Panc1 (cell line): Measurements from ENCODE around the gene SP110. TPM values are rescaled to one million over a fixed set of nuclear protein-coding genes. Genes with fewer than 3 reads are reported as not detected.

Source experiments
- ATAC-seq: fragments of 200-7000 bp; cut with Tn5 transposase; 2 replicates; pipeline ENCODE4 v1.9.1; 2020; ENCODE audit warnings: mild to moderate bottlenecking, moderate library complexity
- BruUV-seq: library from RNA; stranded (reverse); fragments of 400-500 nt; replicated peaks from 2 replicates; lab custom pipeline; 2021; lab: Mats Ljungman, UMichigan
- CTCF ChIA-PET: fragments of 300-600 bp; sonication (Branson Sonifier 250); formaldehyde crosslinking; loops from one replicate; lab custom pipeline; 2022; ENCODE audit warnings: antibody characterized with exemption; lab: Charles Lee
- POLR2A ChIA-PET: fragments of 300-600 bp; sonication (Branson Sonifier 250); formaldehyde crosslinking; loops from one replicate; lab custom pipeline; 2022; ENCODE audit warnings: antibody characterized with exemption; lab: Charles Lee
- DNase-seq: peaks from one replicate; pipeline ENCODE4 v3.0.0-alpha.2; 2010; ENCODE audit warnings: low read depth, low spot score
- H3K27ac ChIP-seq: 2 replicates; pipeline ENCODE4 v1.5.1; 2011; ENCODE audit warnings: mild to moderate bottlenecking, low read length, inconsistent platforms
- H3K27me3 ChIP-seq: fragments of 200-500 bp; sonication (Bioruptor generic); 2 replicates; pipeline ENCODE4 v1.6.0; 2014; ENCODE audit warnings: low read length, inconsistent platforms; ENCODE audit not compliant: control insufficient read depth, insufficient read depth
- H3K36me3 ChIP-seq: fragments of 200-500 bp; sonication (Bioruptor generic); 2 replicates; pipeline ENCODE4 v1.5.1; 2014; ENCODE audit warnings: inconsistent platforms, mild to moderate bottlenecking, low read length, moderate library complexity; ENCODE audit not compliant: control insufficient read depth, insufficient read depth
- H3K4me1 ChIP-seq: 2 replicates; pipeline ENCODE4 v1.5.1; 2011; ENCODE audit warnings: inconsistent platforms, mild to moderate bottlenecking, low read length, moderate library complexity; ENCODE audit not compliant: control insufficient read depth, insufficient read depth
- H3K4me3 ChIP-seq, 2 experiments: 2 replicates each; pipeline ENCODE4 v1.5.1; 2011 to 2012; ENCODE audit warnings: low read depth in 2 of 2, low read length in 2 of 2, mild to moderate bottlenecking in 2 of 2, inconsistent platforms in 1 of 2, moderate library complexity in 1 of 2
- H3K9me3 ChIP-seq: fragments of 200-500 bp; sonication (Bioruptor generic); 2 replicates; pipeline ENCODE4 v1.5.1; 2014; ENCODE audit warnings: low read depth, mild to moderate bottlenecking, inconsistent platforms, low read length, moderate library complexity; ENCODE audit not compliant: control insufficient read depth, insufficient read depth
- CTCF ChIP-seq: fragments of 450-650 bp; IDR thresholded peaks from 2 replicates; pipeline ENCODE4 v1.5.1; 2017; ENCODE audit warnings: mild to moderate bottlenecking
- POLR2AphosphoS5 ChIP-seq: IDR thresholded peaks from 2 replicates; pipeline ENCODE4 v1.6.1; 2012; ENCODE audit warnings: mild to moderate bottlenecking, low read depth, low read length, moderate library complexity
- REST ChIP-seq, 2 experiments: IDR thresholded peaks; 2 replicates each; pipeline ENCODE4 v1.6.1; 2011 to 2012; ENCODE audit warnings: low read depth in 2 of 2, control low read depth in 1 of 2, low read length in 1 of 2, mild to moderate bottlenecking in 1 of 2, moderate library complexity in 1 of 2; ENCODE audit not compliant: insufficient read depth in 1 of 2
- SIN3A ChIP-seq: IDR thresholded peaks from 2 replicates; pipeline ENCODE4 v1.6.1; 2012; ENCODE audit warnings: low read depth, mild to moderate bottlenecking, low read length, moderate library complexity, borderline replicate concordance; ENCODE audit not compliant: insufficient read depth
- TCF7L2 ChIP-seq: IDR thresholded peaks from 2 replicates; pipeline ENCODE4 v1.6.1; 2011; ENCODE audit warnings: mild to moderate bottlenecking, low read depth, low read length, inconsistent platforms
- in situ Hi-C: cut with HindIII; loops from 2 replicates; pipeline ENCODE4 v1.10.0; 2016; ENCODE audit warnings: low sequenced_read_pairs, low pct_unique_long_range_greater_than_20kb
- intact Hi-C: fragments of 100-400 bp; cut with micrococcal nuclease; formaldehyde crosslinking; loops from one replicate; pipeline ENCODE4 v1.10.0; 2022; ENCODE audit not compliant: unreplicated experiment
- total RNA-seq: library from RNA; stranded (reverse); gene quantifications from one replicate; pipeline ENCODE4 v1.2.1, GENCODE V29; 2021; ENCODE audit not compliant: unreplicated experiment

Gene SP110
- total RNA-seq, 1 experiment from 2014 or later, result 6.2 TPM

- DNase-seq, result no peak
- H3K4me1 ChIP-seq, result no peaks in the 10 kb centered on the region
- ChIA-PET CTCF (no interaction called here), POLR2A (no interaction called here)
- intact Hi-C loops (no loop called here), in situ Hi-C loops (no loop called here)
- no peaks in the 10 kb centered on the region for H3K36me3 ChIP-seq
- ATAC-seq, result no peak
- H3K9me3 ChIP-seq, result peaks cover 4% of the 10 kb centered on the region; the same call in 1 of the 2 replicates
- TF ChIP-seq REST (IDR thresholded peaks at IDR 0.05; ENCODE audit: insufficient read depth in 1 of 2, low read depth in 2 of 2, low read length in 1 of 2) (no peak), TCF7L2 (no peak), POLR2AphosphoS5 (no peak), SIN3A (no peak), CTCF (no peak)
- peaks cover 4% of the 10 kb centered on the region; the same call in 1 of the 2 replicates for H3K27me3 ChIP-seq
- no peak overlapping the region for H3K4me3 ChIP-seq
- BruUV-seq, result no TSS peak
- H3K27ac ChIP-seq, result no peak overlapping the region
Measured at GRCh38 chr2:230234845-230235244, 15.1 kb upstream of the SP110 start.

GRCh38 chr2:230234122-230234722, 14.4 kb upstream of the SP110 start:
- BruUV-seq, result no TSS peak
- POLR2A ChIA-PET, result no interaction called here
- H3K27ac ChIP-seq, result no peak overlapping the region
- no peaks in the 10 kb centered on the region for H3K4me1 ChIP-seq
- CTCF ChIA-PET, result no interaction called here
- intact Hi-C loops, result no loop called here
- in situ Hi-C loops, result no loop called here
- H3K27me3 ChIP-seq, result peaks cover 4% of the 10 kb centered on the region; the same call in 1 of the 2 replicates
- DNase-seq (no peak), ATAC-seq (no peak)
- H3K4me3 ChIP-seq, result no peak overlapping the region
- TF ChIP-seq POLR2AphosphoS5 (no peak), REST (IDR thresholded peaks at IDR 0.05; ENCODE audit: insufficient read depth in 1 of 2, low read depth in 2 of 2, low read length in 1 of 2) (no peak), CTCF (no peak), SIN3A (no peak), TCF7L2 (no peak)
- H3K9me3 ChIP-seq, result peaks cover 4% of the 10 kb centered on the region; the same call in 1 of the 2 replicates
- no peaks in the 10 kb centered on the region for H3K36me3 ChIP-seq
